BLaER1 treated with 17β-estradiol and CSF1 and Interleukin-3, amounts not matched to agents 10 nM and 100 nM (cell line): ENCODE results near the gene PLD6.

Experiments
- H3K27ac ChIP-seq, 11 experiments: shearing (Covaris generic); formaldehyde crosslinking; 2 replicates each; pipeline ENCODE4 v1.8.1; 2022
- H3K27me3 ChIP-seq, 11 experiments: shearing (Covaris generic); formaldehyde crosslinking; 2 replicates each; pipeline ENCODE4 v1.8.1; 2022
- H3K36me3 ChIP-seq, 11 experiments: shearing (Covaris generic); formaldehyde crosslinking; 2 replicates each; pipeline ENCODE4 v1.8.1; 2022
- H3K4me1 ChIP-seq, 10 experiments: shearing (Covaris generic); formaldehyde crosslinking; 2 replicates each; pipeline ENCODE4 v1.8.1; 2022
- H3K4me2 ChIP-seq, 11 experiments: shearing (Covaris generic); formaldehyde crosslinking; 2 replicates each; pipeline ENCODE4 v1.8.1; 2022
- H3K4me3 ChIP-seq, 10 experiments: shearing (Covaris generic); formaldehyde crosslinking; 2 replicates each; pipeline ENCODE4 v1.8.1; 2022
- H3K9ac ChIP-seq, 11 experiments: shearing (Covaris generic); formaldehyde crosslinking; 2 replicates each; pipeline ENCODE4 v1.8.1; 2022
- H3K9me3 ChIP-seq, 11 experiments: shearing (Covaris generic); formaldehyde crosslinking; replicated peaks in 1 of 11; 2 replicates each; pipeline ENCODE4 v1.8.1; 2022
- H4K20me1 ChIP-seq, 11 experiments: shearing (Covaris generic); formaldehyde crosslinking; 2 replicates each; pipeline ENCODE4 v1.8.1; 2022
- Cebpa-rat ChIP-seq, 11 experiments: shearing (Covaris generic); IDR thresholded peaks; 2 replicates each; pipeline ENCODE4 v1.8.1; 2022

Gene PLD6

DNA sequence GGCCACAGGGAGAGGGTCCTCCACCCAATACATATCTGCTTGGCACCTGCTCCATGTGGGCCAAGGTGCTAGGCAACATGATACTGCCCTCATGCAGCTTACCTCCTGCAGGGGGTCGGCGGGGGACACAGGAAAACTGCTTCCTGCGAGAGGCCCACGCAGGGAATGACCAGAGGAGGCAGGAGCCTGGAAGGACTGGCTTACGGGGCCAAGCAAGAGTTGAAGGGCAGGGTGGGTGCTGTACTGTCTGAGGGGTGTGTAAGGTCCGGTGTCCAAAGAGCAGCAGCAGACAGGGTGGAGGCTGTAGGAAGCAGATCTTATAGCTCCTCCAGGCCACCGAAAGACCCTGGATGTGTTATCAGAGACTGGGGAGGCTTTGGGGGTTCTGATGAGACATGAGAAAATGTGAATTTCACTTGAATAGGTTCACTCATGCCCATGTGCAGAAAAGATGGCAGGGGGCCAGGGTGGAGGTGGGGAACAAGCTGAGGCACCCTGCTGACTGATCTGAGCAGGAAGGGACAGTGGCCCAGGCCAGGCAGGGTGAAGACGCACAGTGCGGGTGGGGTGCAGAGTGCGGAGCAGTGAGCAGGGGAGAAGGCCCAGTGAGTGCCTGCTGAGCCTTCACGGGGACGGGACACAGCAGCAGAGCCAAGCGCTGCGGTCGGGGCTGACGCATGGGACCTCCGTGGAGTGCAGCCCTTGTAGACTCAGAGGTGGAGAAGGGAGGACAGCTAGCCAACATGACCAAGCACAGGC is 22.6 kb upstream of the PLD6 start:
- peaks cover 88 to 98% (median 93%) of the 10 kb centered on the region in 11 experiments for H3K36me3 ChIP-seq
- peaks cover 0 to 100% (median 26%) of the 10 kb centered on the region in 11 experiments; a peak in 16 of 22 replicates for H4K20me1 ChIP-seq
- peaks cover 0 to 31% (median 14%) of the 10 kb centered on the region in 10 experiments; a peak in 12 of 20 replicates for H3K4me1 ChIP-seq
- H3K9ac ChIP-seq: no peak overlapping the region
- H3K4me2 ChIP-seq: peak overlapping the region in 4 of 11 experiments; percentile 11 to 38 (median 28); a peak in 4 of 22 replicates
- TF ChIP-seq Cebpa-rat (IDR thresholded peaks at IDR 0.05): no peak
- no peak overlapping the region for H3K27ac ChIP-seq
- no peaks in the 10 kb centered on the region for H3K27me3 ChIP-seq
- no peaks in the 10 kb centered on the region for H3K9me3 ChIP-seq
- no peak overlapping the region for H3K4me3 ChIP-seq

DNA sequence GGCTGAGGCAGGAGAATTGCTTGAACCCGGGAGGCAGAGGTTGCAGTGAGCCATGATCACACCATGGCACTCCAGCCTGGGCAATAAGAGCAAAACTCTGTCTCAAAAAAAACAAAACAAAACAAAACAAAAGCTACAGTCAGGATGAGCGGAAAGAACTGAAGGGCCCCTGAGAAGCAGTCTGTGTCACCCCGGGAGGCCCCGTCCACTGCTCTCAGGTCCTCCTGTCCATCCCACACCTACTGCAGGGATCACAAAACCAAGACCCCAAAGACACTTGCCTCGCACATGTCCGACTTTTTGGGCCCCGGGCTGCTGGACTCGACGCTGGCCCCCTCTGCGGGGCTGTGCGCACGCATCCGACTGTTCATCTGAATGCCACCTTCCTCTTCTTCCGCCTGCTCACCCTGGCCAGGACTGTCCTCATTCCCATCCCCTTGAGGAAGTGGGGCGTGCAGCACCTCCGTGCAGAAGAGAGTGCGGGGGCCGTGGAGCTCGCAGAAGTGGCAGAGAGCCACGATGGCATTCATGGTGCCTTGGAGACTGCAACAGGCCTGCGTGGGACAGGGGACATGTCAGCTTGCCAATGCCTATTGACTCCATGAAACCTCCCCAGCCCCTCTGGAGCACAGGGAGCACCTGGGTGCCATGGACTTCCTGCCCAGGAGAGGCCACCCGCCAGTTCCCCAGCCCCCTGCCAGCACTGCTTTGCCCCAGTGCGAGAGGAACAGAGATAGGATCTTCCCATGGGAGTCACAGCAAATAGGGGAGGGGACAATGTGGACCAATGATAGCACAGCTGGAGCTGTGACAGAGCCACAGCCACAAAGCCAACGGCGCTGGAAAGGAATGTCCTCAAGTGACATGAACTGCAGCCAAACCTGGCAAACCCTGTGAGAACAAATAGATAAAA is 21.7 kb upstream of the PLD6 start:
- TF ChIP-seq Cebpa-rat (IDR thresholded peaks at IDR 0.05): no peak
- Histone ChIP-seq H3K4me1 (peaks cover 0 to 40% (median 21%) of the 10 kb centered on the region in 10 experiments; a peak in 12 of 20 replicates), H3K4me3 (no peak overlapping the region), H3K27me3 (no peaks in the 10 kb centered on the region), H3K4me2 (peak overlapping the region in 4 of 11 experiments; percentile 11 to 38 (median 28); a peak in 6 of 22 replicates), H4K20me1 (peaks cover 0 to 100% (median 23%) of the 10 kb centered on the region in 11 experiments; a peak in 16 of 22 replicates), H3K9me3 (no peaks in the 10 kb centered on the region), H3K9ac (no peak overlapping the region), H3K36me3 (peaks cover 94 to 100% (median 99%) of the 10 kb centered on the region in 11 experiments), H3K27ac (no peak overlapping the region)

DNA sequence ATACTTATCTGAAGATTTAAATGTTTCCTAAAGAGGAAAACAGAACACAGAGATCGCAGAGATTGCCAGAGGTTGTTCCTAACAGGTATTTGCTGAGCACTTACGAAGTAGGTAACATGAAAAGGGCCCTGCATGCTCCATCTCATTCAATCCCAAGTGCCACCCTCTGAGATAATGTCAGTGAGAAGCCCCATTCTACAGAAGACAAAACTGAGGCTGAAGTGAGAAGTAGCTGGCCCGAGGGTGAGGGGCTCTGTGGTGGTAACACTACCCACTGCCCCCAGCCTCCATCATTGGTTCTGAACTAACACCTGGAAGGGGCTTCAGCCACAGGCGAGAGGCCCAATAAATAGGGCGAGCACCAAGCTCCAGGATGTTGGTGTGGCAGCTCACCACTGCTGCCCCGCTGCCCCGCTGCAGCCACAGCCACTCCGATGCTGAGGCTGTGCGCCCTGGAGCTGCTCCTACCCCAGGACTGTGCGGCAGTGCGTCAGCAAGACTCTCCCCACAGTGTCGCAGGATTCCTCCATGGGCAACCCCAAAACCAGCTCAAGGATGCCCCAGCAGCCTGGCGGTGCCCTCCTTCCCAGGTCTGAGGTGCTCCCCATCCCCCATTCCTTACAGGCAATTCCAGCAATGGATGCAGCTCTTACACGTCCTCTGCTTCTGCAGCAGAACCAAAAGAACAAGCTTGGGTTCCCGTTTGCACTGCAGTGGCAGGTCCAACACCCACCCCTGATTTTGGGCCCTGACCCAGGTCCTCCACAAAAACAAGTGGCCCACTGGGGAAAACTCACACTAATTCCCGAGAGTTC is 20.5 kb upstream of the PLD6 start:
- no peak overlapping the region for H3K9ac ChIP-seq
- TF ChIP-seq Cebpa-rat (IDR thresholded peaks at IDR 0.05): no peak
- H3K36me3 ChIP-seq: peaks cover 94 to 100% (median 100%) of the 10 kb centered on the region in 11 experiments
- peaks cover 0 to 47% (median 23%) of the 10 kb centered on the region in 10 experiments; a peak in 12 of 20 replicates for H3K4me1 ChIP-seq
- H3K27ac ChIP-seq: no peak overlapping the region
- H3K9me3 ChIP-seq: no peaks in the 10 kb centered on the region
- no peak overlapping the region for H3K4me2 ChIP-seq
- H3K27me3 ChIP-seq: no peaks in the 10 kb centered on the region
- H4K20me1 ChIP-seq: peaks cover 0 to 100% (median 11%) of the 10 kb centered on the region in 11 experiments; a peak in 14 of 22 replicates
- H3K4me3 ChIP-seq: no peak overlapping the region

DNA sequence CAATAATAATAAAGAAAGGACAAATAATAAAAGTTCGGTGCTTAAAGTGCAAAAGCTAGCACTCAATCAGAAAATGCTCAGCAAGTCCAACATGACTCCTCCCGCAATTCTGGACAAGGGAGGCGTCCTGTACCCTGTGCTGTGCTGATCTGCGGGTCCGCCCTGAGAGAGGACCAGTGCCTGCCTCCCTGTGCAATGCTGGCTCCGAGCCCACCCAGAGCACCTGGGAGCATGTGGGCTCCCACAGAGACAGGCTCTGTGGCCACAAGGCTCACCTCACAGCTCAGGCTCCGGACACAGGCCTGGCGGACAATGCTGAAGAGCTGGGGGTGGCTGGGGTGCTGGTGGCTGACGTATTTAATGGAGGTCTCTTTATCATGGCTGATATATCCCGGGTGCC is 19.8 kb upstream of the PLD6 start:
- H3K9ac ChIP-seq: no peak overlapping the region
- TF ChIP-seq Cebpa-rat (IDR thresholded peaks at IDR 0.05): no peak
- H3K36me3 ChIP-seq: peaks cover 94 to 100% (median 100%) of the 10 kb centered on the region in 11 experiments
- no peak overlapping the region for H3K27ac ChIP-seq
- H3K4me3 ChIP-seq: no peak overlapping the region
- H3K9me3 ChIP-seq: no peaks in the 10 kb centered on the region
- H3K27me3 ChIP-seq: no peaks in the 10 kb centered on the region
- peaks cover 0 to 100% (median 7%) of the 10 kb centered on the region in 11 experiments; a peak in 13 of 22 replicates for H4K20me1 ChIP-seq
- H3K4me2 ChIP-seq: peak overlapping the region in 5 of 11 experiments; percentile 17 to 35 (median 29); a peak in 6 of 22 replicates
- H3K4me1 ChIP-seq: peaks cover 0 to 47% (median 23%) of the 10 kb centered on the region in 10 experiments; a peak in 12 of 20 replicates

DNA sequence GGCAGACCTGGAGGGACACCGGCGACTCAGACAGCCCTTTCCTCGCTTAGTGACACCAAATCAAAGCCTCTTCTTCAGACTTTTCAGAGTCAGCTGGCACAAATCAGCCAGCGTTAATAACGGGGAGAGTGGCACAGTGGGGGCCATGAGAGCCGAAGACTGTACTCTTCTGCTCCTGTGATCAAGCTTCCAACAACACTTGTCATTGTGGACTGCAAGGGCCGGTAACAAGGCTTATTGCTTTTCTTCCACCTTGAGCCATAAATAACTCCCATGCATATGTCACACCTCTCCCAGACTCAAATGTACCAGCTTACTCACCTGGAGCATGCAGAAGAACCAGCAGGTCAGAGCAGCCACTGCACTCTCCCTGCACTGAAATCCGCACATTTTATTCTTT is 18.0 kb upstream of the PLD6 start:
- Histone ChIP-seq H3K27me3 (no peaks in the 10 kb centered on the region), H3K36me3 (peaks cover 92 to 100% (median 98%) of the 10 kb centered on the region in 11 experiments), H3K4me3 (no peak overlapping the region), H3K27ac (no peak overlapping the region), H3K9me3 (no peaks in the 10 kb centered on the region), H4K20me1 (peaks cover 0 to 99% (median 7%) of the 10 kb centered on the region in 11 experiments; a peak in 13 of 22 replicates), H3K9ac (no peak overlapping the region), H3K4me1 (peaks cover 0 to 47% (median 23%) of the 10 kb centered on the region in 10 experiments; a peak in 12 of 20 replicates), H3K4me2 (0 out of 22 replicates have a peak overlapping the region, but pooled peaks of 2 of the 11 experiments have one; percentile 60 to 66)
- TF ChIP-seq Cebpa-rat (IDR thresholded peaks at IDR 0.05): no peak

DNA sequence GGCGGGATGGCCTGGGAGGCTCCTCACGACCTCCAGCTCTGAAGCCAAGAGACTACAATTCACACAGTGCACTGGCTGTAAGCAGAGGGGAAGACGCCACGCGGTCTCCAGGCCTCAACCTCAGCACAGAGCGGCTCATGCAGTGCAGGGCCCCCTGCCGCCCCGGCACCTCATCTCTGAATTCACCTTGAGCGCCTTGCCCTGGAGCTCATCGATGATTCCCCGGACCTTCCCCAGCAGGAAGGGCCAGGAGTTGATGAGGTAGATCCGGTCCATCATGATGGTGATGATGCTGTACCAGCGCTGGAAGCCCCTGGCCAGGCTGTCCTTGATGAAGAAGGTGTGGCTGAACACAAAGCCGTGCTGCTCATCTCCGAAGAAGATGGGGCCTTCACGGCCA is 17.6 kb upstream of the PLD6 start:
- Histone ChIP-seq H3K4me2 (peak overlapping the region in 4 of 11 experiments; percentile 55 to 66 (median 59); a peak in 8 of 22 replicates), H3K36me3 (peaks cover 91 to 100% (median 97%) of the 10 kb centered on the region in 11 experiments), H3K4me1 (peaks cover 0 to 43% (median 20%) of the 10 kb centered on the region in 10 experiments; a peak in 12 of 20 replicates), H3K9ac (no peak overlapping the region), H4K20me1 (peaks cover 0 to 98% (median 7%) of the 10 kb centered on the region in 11 experiments; a peak in 12 of 22 replicates), H3K27ac (peak overlapping the region in 2 of 11 experiments; percentile 9 to 25; a peak in 2 of 22 replicates), H3K4me3 (no peak overlapping the region), H3K9me3 (no peaks in the 10 kb centered on the region), H3K27me3 (no peaks in the 10 kb centered on the region)
- TF ChIP-seq Cebpa-rat (IDR thresholded peaks at IDR 0.05): no peak

DNA sequence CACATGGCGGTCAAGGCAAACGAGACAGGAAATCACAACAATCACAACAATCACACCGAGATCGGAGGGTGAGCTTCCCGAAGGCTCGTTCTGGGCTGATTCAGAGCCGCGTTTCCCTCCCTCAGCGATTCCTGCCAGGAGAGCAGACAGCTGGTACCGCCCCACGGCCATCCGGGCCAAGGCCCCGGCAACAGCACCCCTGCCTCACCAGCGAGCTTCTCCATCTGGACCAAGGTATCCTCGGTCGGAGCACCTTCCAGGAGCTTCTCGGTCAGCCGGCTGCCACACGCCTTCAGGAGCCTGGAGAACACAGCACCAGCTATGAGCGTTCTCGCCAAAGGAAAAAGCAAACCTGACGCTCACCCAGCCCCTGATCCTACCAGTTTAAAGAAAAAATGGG is 15.2 kb upstream of the PLD6 start:
- no peak overlapping the region for H3K4me3 ChIP-seq
- TF ChIP-seq Cebpa-rat (IDR thresholded peaks at IDR 0.05): no peak

DNA sequence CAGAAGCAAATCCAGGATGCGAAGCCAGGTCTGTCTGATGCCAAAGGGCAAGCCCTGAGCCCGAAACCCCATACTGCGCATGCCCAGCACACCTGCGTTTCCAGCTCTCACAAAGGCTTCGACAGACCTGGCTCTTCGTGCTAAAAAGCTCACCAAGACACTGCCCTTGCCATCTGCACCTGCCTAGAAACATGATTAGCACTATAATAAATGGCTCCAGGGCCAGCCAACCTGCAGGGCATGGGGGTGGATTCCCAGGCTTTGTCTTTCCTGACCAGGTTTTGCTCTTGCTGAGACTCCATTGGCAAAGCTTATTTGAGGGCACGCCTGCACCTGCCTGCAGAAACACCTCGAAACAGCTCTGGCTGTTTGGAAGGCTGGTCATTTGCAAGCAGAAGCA is 14.4 kb upstream of the PLD6 start:
- Histone ChIP-seq H3K27me3 (no peaks in the 10 kb centered on the region), H3K9me3 (no peaks in the 10 kb centered on the region), H3K4me1 (peaks cover 0 to 27% (median 10%) of the 10 kb centered on the region in 10 experiments; a peak in 12 of 20 replicates), H3K9ac (no peak overlapping the region), H3K4me2 (no peak overlapping the region), H3K4me3 (no peak overlapping the region), H3K27ac (no peak overlapping the region), H4K20me1 (peaks cover 0 to 98% (median 0%) of the 10 kb centered on the region in 11 experiments; a peak in 10 of 22 replicates), H3K36me3 (peaks cover 90 to 100% (median 97%) of the 10 kb centered on the region in 11 experiments)
- TF ChIP-seq Cebpa-rat (IDR thresholded peaks at IDR 0.05): no peak

More for the DNA sequence above, 15.2 kb upstream of the PLD6 start:
- no peak overlapping the region for H3K4me2 ChIP-seq
- H3K27ac ChIP-seq: no peak overlapping the region
- peaks cover 0 to 33% (median 13%) of the 10 kb centered on the region in 10 experiments; a peak in 12 of 20 replicates for H3K4me1 ChIP-seq
- no peaks in the 10 kb centered on the region for H3K27me3 ChIP-seq
- no peak overlapping the region for H3K9ac ChIP-seq
- peaks cover 0 to 98% (median 0%) of the 10 kb centered on the region in 11 experiments; a peak in 10 of 22 replicates for H4K20me1 ChIP-seq
- H3K36me3 ChIP-seq: peaks cover 91 to 100% (median 97%) of the 10 kb centered on the region in 11 experiments
- no peaks in the 10 kb centered on the region for H3K9me3 ChIP-seq
